Activated CD4-positive, alpha-beta T cell treated with anti-CD3 and anti-CD28 coated beads, Interleukin-2, amount 10 ng/mL, durations not matched to agents 7 days and 5 days (primary cell): Measurements from ENCODE around the gene SYCN. TPM values are rescaled to one million over a fixed set of nuclear protein-coding genes. Genes with fewer than 3 reads are reported as not detected.
"Not testable (repeated sequence)": the region's sequence is repeated elsewhere in the genome, so short reads cannot be mapped to it uniquely, and the experiment has no call there.

Experiments used
- CTCF ChIA-PET: fragments of 350-600 bp; sonication (Branson Sonifier 250); formaldehyde crosslinking; loops from one replicate; lab custom pipeline; 2021; ENCODE audit warnings: antibody characterized with exemption; lab: Charles Lee
- POLR2A ChIA-PET: fragments of 350-600 bp; sonication (Branson Sonifier 250); formaldehyde crosslinking; loops from one replicate; lab custom pipeline; 2021; ENCODE audit warnings: antibody characterized with exemption; lab: Charles Lee
- DNase-seq: peaks from one replicate; pipeline ENCODE4 v3.0.0-alpha.2; 2020
- H3K27ac Mint-ChIP-seq: one replicate; pipeline ENCODE4 v1.8.0; 2021; ENCODE audit warnings: mild to moderate bottlenecking, moderate library complexity, mixed read lengths
- H3K27me3 Mint-ChIP-seq: one replicate; pipeline ENCODE4 v1.8.0; 2021; ENCODE audit warnings: mixed read lengths
- H3K36me3 Mint-ChIP-seq: one replicate; pipeline ENCODE4 v1.8.0; 2021; ENCODE audit warnings: low read depth, mixed read lengths
- H3K4me1 Mint-ChIP-seq: one replicate; pipeline ENCODE4 v1.8.0; 2021; ENCODE audit warnings: mixed read lengths
- H3K4me3 Mint-ChIP-seq: one replicate; pipeline ENCODE4 v1.8.0; 2021; ENCODE audit warnings: mild to moderate bottlenecking, moderate library complexity, mixed read lengths
- H3K9me3 Mint-ChIP-seq: one replicate; pipeline ENCODE4 v1.8.0; 2021; ENCODE audit warnings: mixed read lengths
- total RNA-seq, 2 experiments: library from RNA; stranded (reverse); gene quantifications; one replicate each; pipeline ENCODE4 v1.2.3, GENCODE V29; 2021

The SYCN gene
- total RNA-seq = not detected

GRCh38 chr19:39203372-39204341, at the start of gene SYCN:
SYCN (minus strand) TSS chr19:39204263; CDS start chr19:39204254, 9 bp downstream.
- no peak for DNase-seq
- no peak within 1 kb of the TSS for H3K4me3 Mint-ChIP-seq
- peaks cover 48% of the 10 kb centered on the region for H3K27me3 Mint-ChIP-seq
- POLR2A ChIA-PET = no interaction called here
- no peaks in the 10 kb centered on the region for H3K9me3 Mint-ChIP-seq
- no peaks in the 10 kb centered on the region for H3K36me3 Mint-ChIP-seq
- no peak within 1 kb of the TSS for H3K27ac Mint-ChIP-seq
- H3K4me1 Mint-ChIP-seq = no peaks in the 10 kb centered on the region
- CTCF ChIA-PET = interaction anchor here (1.1 kb wide), 1 partner anchor 54 kb away, joined by 3 read pairs; no protein-coding TSS in a partner anchor

GRCh38 chr19:39253374-39254149, 49.5 kb upstream of the SYCN start:
- Mint-ChIP-seq H3K4me1 (peaks cover 12% of the 10 kb centered on the region), H3K27me3 (peaks cover 6% of the 10 kb centered on the region), H3K27ac (no peak overlapping the region), H3K9me3 (no peaks in the 10 kb centered on the region), H3K36me3 (no peaks in the 10 kb centered on the region), H3K4me3 (no peak overlapping the region)
- ChIA-PET POLR2A (no interaction called here), CTCF (no interaction called here)
- DNase-seq = no peak

- Mint-ChIP-seq H3K4me1 (peaks cover 12% of the 10 kb centered on the region), H3K9me3 (no peaks in the 10 kb centered on the region), H3K4me3 (no peak overlapping the region), H3K36me3 (no peaks in the 10 kb centered on the region), H3K27ac (no peak overlapping the region), H3K27me3 (peaks cover 6% of the 10 kb centered on the region)
- POLR2A ChIA-PET = no interaction called here
- CTCF ChIA-PET = no interaction called here
- no peak for DNase-seq
Measured at GRCh38 chr19:39252458-39252857, 48.4 kb upstream of the SYCN start.

- DNase-seq = no peak
- Mint-ChIP-seq H3K27me3 (peaks cover 10% of the 10 kb centered on the region), H3K4me1 (peaks cover 12% of the 10 kb centered on the region), H3K4me3 (no peak overlapping the region), H3K27ac (no peak overlapping the region), H3K9me3 (no peaks in the 10 kb centered on the region), H3K36me3 (no peaks in the 10 kb centered on the region)
- ChIA-PET CTCF (no interaction called here), POLR2A (no interaction called here)
Measured at GRCh38 chr19:39251846-39252245, 47.8 kb upstream of the SYCN start.

GRCh38 chr19:39251081-39251480, 47.0 kb upstream of the SYCN start:
- no peaks in the 10 kb centered on the region for H3K36me3 Mint-ChIP-seq
- H3K27ac Mint-ChIP-seq = no peak overlapping the region
- H3K9me3 Mint-ChIP-seq = no peaks in the 10 kb centered on the region
- peaks cover 11% of the 10 kb centered on the region for H3K27me3 Mint-ChIP-seq
- ChIA-PET CTCF (interaction anchor here (0.6 kb wide), 1 partner anchor 125 kb away, joined by 3 read pairs; no protein-coding TSS in a partner anchor), POLR2A (no interaction called here)
- H3K4me1 Mint-ChIP-seq = peaks cover 12% of the 10 kb centered on the region
- no peak for DNase-seq
- no peak overlapping the region for H3K4me3 Mint-ChIP-seq

GRCh38 chr19:39248806-39249205, 44.7 kb upstream of the SYCN start, which contains the start of gene IFNL4:
IFNL4 (minus strand) TSS chr19:39248856.
- no peak for DNase-seq
- Mint-ChIP-seq H3K9me3 (no peaks in the 10 kb centered on the region), H3K4me3 (no peak within 1 kb of the TSS), H3K36me3 (no peaks in the 10 kb centered on the region), H3K4me1 (peaks cover 12% of the 10 kb centered on the region), H3K27ac (no peak within 1 kb of the TSS), H3K27me3 (peaks cover 11% of the 10 kb centered on the region)
- POLR2A ChIA-PET = no interaction called here
- CTCF ChIA-PET = interaction anchor here (0.7 kb wide), 1 partner anchor 97 kb away, joined by 3 read pairs; no protein-coding TSS in a partner anchor

GRCh38 chr19:39247701-39248664, 43.9 kb upstream of the SYCN start:
- DNase-seq = no peak
- Mint-ChIP-seq H3K4me3 (no peak overlapping the region), H3K9me3 (no peaks in the 10 kb centered on the region), H3K4me1 (peaks cover 12% of the 10 kb centered on the region), H3K27me3 (peaks cover 11% of the 10 kb centered on the region), H3K27ac (no peak overlapping the region), H3K36me3 (no peaks in the 10 kb centered on the region)
- ChIA-PET CTCF (interaction anchor here (1.0 kb wide), 1 partner anchor 49 kb away, joined by 3 read pairs; no protein-coding TSS in a partner anchor), POLR2A (no interaction called here)

- ChIA-PET CTCF (interaction anchor here (1.0 kb wide), 1 partner anchor 48 kb away, joined by 3 read pairs; no protein-coding TSS in a partner anchor), POLR2A (no interaction called here)
- H3K9me3 Mint-ChIP-seq = no peaks in the 10 kb centered on the region
- peaks cover 11% of the 10 kb centered on the region for H3K27me3 Mint-ChIP-seq
- H3K36me3 Mint-ChIP-seq = no peaks in the 10 kb centered on the region
- DNase-seq = no peak
- peaks cover 4% of the 10 kb centered on the region for H3K4me1 Mint-ChIP-seq
- H3K27ac Mint-ChIP-seq = no peak overlapping the region
- H3K4me3 Mint-ChIP-seq = no peak overlapping the region
Measured at GRCh38 chr19:39246951-39247669, 43.0 kb upstream of the SYCN start.

- H3K4me1 Mint-ChIP-seq, CTCF ChIA-PET, H3K4me3 Mint-ChIP-seq, H3K9me3 Mint-ChIP-seq, DNase-seq, POLR2A ChIA-PET, H3K27me3 Mint-ChIP-seq, H3K36me3 Mint-ChIP-seq, H3K27ac Mint-ChIP-seq: not testable (repeated sequence)
Measured at GRCh38 chr19:39245166-39245565, 41.1 kb upstream of the SYCN start.

GRCh38 chr19:39244410-39245100, 40.5 kb upstream of the SYCN start, which contains the start of gene IFNL3:
IFNL3 (minus strand) TSS chr19:39245006; CDS start chr19:39244967, 39 bp downstream.
- POLR2A ChIA-PET = interaction anchor here (0.6 kb wide), 1 partner anchor 217 kb away, joined by 8 read pairs; no protein-coding TSS in a partner anchor
- H3K4me3 Mint-ChIP-seq = not testable (repeated sequence)

GRCh38 chr19:39243741-39244140, 39.7 kb upstream of the SYCN start:
- H3K27me3 Mint-ChIP-seq, H3K36me3 Mint-ChIP-seq, H3K9me3 Mint-ChIP-seq, H3K4me3 Mint-ChIP-seq, H3K4me1 Mint-ChIP-seq, DNase-seq, CTCF ChIA-PET, POLR2A ChIA-PET, H3K27ac Mint-ChIP-seq: not testable (repeated sequence)

More at GRCh38 chr19:39244410-39245100, 40.5 kb upstream of the SYCN start, which contains the start of gene IFNL3:
- CTCF ChIA-PET, H3K36me3 Mint-ChIP-seq, H3K9me3 Mint-ChIP-seq, H3K27me3 Mint-ChIP-seq, DNase-seq, H3K4me1 Mint-ChIP-seq: not testable (repeated sequence)
- peak within 1 kb of the TSS; percentile 27 for H3K27ac Mint-ChIP-seq
